H1 (cell line): ENCODE results near the gene SRF. TPM values are rescaled to one million over a fixed set of nuclear protein-coding genes. Genes with fewer than 3 reads are reported as not detected.
A peak's percentile ranks its signal among the peaks of the same experiment; 100 is the strongest.

Experiments used
- CHD1 ChIP-seq: IDR thresholded peaks from 2 replicates; pipeline ENCODE4 v1.6.1; 2012; ENCODE audit warnings: low read depth, low read length, improper control_type of control experiment
- EP300 ChIP-seq, 2 experiments: IDR thresholded peaks; 1 replicate in 1 of 2; 2 replicates in 1 of 2; pipeline ENCODE4 v1.6.1; 2011 to 2012; ENCODE audit warnings: low read depth in 2 of 2, low read length in 2 of 2, mild to moderate bottlenecking in 2 of 2, borderline replicate concordance in 1 of 2, inconsistent platforms in 1 of 2, moderate library complexity in 1 of 2
- MAFK ChIP-seq: IDR thresholded peaks from 2 replicates; pipeline ENCODE4 v1.6.1; 2012; ENCODE audit warnings: low read depth, mild to moderate bottlenecking, improper control_type of control experiment, low read length
- POLR2A ChIP-seq, 2 experiments: IDR thresholded peaks; 1 replicate in 1 of 2; 2 replicates in 1 of 2; pipeline ENCODE4 v1.6.1; 2011; ENCODE audit warnings: low read depth in 2 of 2, low read length in 2 of 2, mild to moderate bottlenecking in 2 of 2; ENCODE audit errors: control extremely low read depth in 1 of 2
- POLR2AphosphoS5 ChIP-seq: IDR thresholded peaks from 2 replicates; pipeline ENCODE4 v1.6.1; 2011; ENCODE audit warnings: low read depth, low read length
- SIX5 ChIP-seq: IDR thresholded peaks from 2 replicates; pipeline ENCODE4 v1.6.1; 2011; ENCODE audit warnings: mild to moderate bottlenecking, low read depth, low read length
- TAF7 ChIP-seq: optimal IDR thresholded peaks from 2 replicates; pipeline ENCODE3; 2011; ENCODE audit warnings: low read depth, mild to moderate bottlenecking, inconsistent platforms, low read length, moderate library complexity, borderline replicate concordance
- TCF12 ChIP-seq: IDR thresholded peaks from 2 replicates; pipeline ENCODE4 v1.6.1; 2011; ENCODE audit warnings: low read depth, mild to moderate bottlenecking, low read length
- YY1 ChIP-seq: IDR thresholded peaks from 2 replicates; pipeline ENCODE4 v1.6.1; 2011; ENCODE audit warnings: low read depth, mild to moderate bottlenecking, low read length
- polyA plus RNA-seq, 7 experiments: library from polyadenylated mRNA; depleted of rRNA in 3 of 7; stranded (reverse) in 5 of 7; unstranded in 2 of 7; fragments of >200 nt in 5 of 7; fragments of 200-250 nt in 2 of 7; gene quantifications; 1 replicate in 5 of 7; 2 replicates in 1 of 7; 4 replicates in 1 of 7; pipeline versions ENCODE4 v1.2.1 to v1.2.3, GENCODE V29; 2011 to 2013; ENCODE audit warnings: missing spikeins in 2 of 7, mixed read lengths in 2 of 7
- total RNA-seq: library from RNA; stranded (reverse); fragmentation: NEBNext Ultra II Directional; extraction: Animal tissue kit (Norgen Biotek cat#: 25700); gene quantifications from 2 replicates; pipeline ENCODE4 v1.2.1, GENCODE V29; 2021
- TF ChIP-seq, protein P1 (sequence below): IDR thresholded peaks from 2 replicates; pipeline ENCODE4 v1.6.1; 2012; ENCODE audit warnings: low read length, inconsistent platforms

The SRF gene
- total and polyA plus RNA-seq, 2 of the 8 experiments (the other 6 are each of a cell fraction or from before 2014, with no cell fraction given) = 49.0 to 69.5 TPM

DNA sequence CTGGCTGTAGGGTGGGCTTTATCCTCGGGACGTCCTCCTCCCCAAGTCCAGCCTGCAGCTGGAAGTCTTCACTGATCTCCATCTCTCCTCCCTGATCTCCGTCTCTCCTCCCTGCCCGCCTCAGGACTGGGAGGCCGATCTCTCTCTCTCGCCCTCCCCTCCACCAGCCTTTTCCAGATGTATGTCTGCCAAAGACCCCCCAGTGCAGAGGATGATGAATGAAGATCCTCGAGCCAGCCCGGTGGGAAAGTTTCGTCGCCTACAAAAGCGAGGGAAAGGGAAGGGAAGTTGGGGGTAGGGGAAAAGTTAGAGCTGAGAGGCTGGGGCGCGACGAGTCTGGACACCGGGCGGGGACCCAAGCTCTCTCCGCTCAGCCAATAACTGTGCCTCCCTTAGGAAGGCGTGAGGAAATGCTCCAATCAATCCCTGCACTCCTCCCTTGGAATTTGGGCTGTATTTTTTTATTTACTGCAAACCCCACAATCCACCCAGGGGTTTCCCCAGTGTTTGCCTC is 595 bp upstream of the SRF start (continued):
- TF ChIP-seq, protein P1, sequence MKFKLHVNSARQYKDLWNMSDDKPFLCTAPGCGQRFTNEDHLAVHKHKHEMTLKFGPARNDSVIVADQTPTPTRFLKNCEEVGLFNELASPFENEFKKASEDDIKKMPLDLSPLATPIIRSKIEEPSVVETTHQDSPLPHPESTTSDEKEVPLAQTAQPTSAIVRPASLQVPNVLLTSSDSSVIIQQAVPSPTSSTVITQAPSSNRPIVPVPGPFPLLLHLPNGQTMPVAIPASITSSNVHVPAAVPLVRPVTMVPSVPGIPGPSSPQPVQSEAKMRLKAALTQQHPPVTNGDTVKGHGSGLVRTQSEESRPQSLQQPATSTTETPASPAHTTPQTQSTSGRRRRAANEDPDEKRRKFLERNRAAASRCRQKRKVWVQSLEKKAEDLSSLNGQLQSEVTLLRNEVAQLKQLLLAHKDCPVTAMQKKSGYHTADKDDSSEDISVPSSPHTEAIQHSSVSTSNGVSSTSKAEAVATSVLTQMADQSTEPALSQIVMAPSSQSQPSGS = peak; percentile 61; the same call in 1 of the 2 replicates
- no peak for TF ChIP-seq TAF7
- no peak for TF ChIP-seq SIX5
- TF ChIP-seq YY1 = no peak
- peak; percentile 78 for TF ChIP-seq POLR2AphosphoS5
- TF ChIP-seq MAFK = no peak
- TF ChIP-seq EP300 (IDR thresholded peaks at IDR 0.05; ENCODE audit: borderline replicate concordance in 1 of 2, low read depth in 2 of 2, low read length in 2 of 2) = no peak
- TF ChIP-seq TCF12 = no peak
- no peak; the same call in 1 of the 2 replicates for TF ChIP-seq CHD1
- peak in 1 of 2 experiments; percentile 64; a peak in 1 of 3 replicates for TF ChIP-seq POLR2A (IDR thresholded peaks at IDR 0.05; ENCODE audit: control extremely low read depth in 1 of 2, low read depth in 2 of 2, low read length in 2 of 2)
